ENCODE measurements around the gene HGD. TPM values are rescaled to one million over a fixed set of nuclear protein-coding genes. Genes with fewer than 3 reads are reported as not detected.

Gene HGD
- total RNA-seq, 1 experiment from 2014 or later = 0.59 TPM

GRCh38 chr3:120659834-120660233 lies 22.2 kb downstream of the HGD start:
- no peak overlapping the region for H3K4me2 ChIP-seq (ENCODE audit: low read length)
- CTCF ChIA-PET = no interaction called here
- H3K27me3 ChIP-seq (ENCODE audit: insufficient read depth, low read length) = no peaks in the 10 kb centered on the region
- H4K20me1 ChIP-seq (ENCODE audit: insufficient read depth) = no peaks in the 10 kb centered on the region
- no peak overlapping the region for H2AFZ ChIP-seq (ENCODE audit: low read depth, low read length, poor library complexity, severe bottlenecking)
- H3K9me2 ChIP-seq (ENCODE audit: insufficient read depth) = no peaks in the 10 kb centered on the region
- H3K9ac ChIP-seq (ENCODE audit: low read length) = no peak overlapping the region
- DNase-seq (ENCODE audit: low read depth, low spot score) (no peak), ATAC-seq (no peak)
- no peaks in the 10 kb centered on the region for H3K9me3 ChIP-seq (ENCODE audit: control insufficient read depth in 1 of 2, insufficient read depth in 1 of 2, low read depth in 1 of 2, low read length in 2 of 2)
- TF ChIP-seq MAX (IDR thresholded peaks at IDR 0.05) (no peak), SP1 (IDR thresholded peaks at IDR 0.05; ENCODE audit: low read depth) (no peak), POLR2AphosphoS5 (IDR thresholded peaks at IDR 0.05; ENCODE audit: low read depth, low read length) (no peak), CEBPB (IDR thresholded peaks at IDR 0.05; ENCODE audit: low read depth) (no peak), YY1 (IDR thresholded peaks at IDR 0.05; ENCODE audit: extremely low read depth, insufficient replicate concordance, low read depth, low read length) (no peak), REST (IDR thresholded peaks at IDR 0.05; ENCODE audit: low read depth) (no peak), ZNF274 (IDR thresholded peaks at IDR 0.05; ENCODE audit: low read depth, low read length) (no peak), ZFX (IDR thresholded peaks at IDR 0.05) (no peak), POLR2A (IDR thresholded peaks at IDR 0.05; ENCODE audit: borderline replicate concordance, extremely low read depth, insufficient read depth, insufficient read length) (no peak), TCF7L2 (IDR thresholded peaks at IDR 0.05; ENCODE audit: borderline replicate concordance, extremely low read depth, insufficient read depth, insufficient read length) (no peak), EGR1 (IDR thresholded peaks at IDR 0.05; ENCODE audit: low read depth) (no peak), ELF1 (IDR thresholded peaks at IDR 0.05; ENCODE audit: borderline replicate concordance, low read depth) (no peak), EZH2 (IDR thresholded peaks at IDR 0.05) (no peak), CBX3 (IDR thresholded peaks at IDR 0.05; ENCODE audit: low read depth) (no peak), FOSL1 (IDR thresholded peaks at IDR 0.05; ENCODE audit: low read depth) (no peak), EZH2phosphoT487 (IDR thresholded peaks at IDR 0.05; ENCODE audit: borderline replicate concordance) (no peak)
- TF ChIP-seq, protein P1, sequence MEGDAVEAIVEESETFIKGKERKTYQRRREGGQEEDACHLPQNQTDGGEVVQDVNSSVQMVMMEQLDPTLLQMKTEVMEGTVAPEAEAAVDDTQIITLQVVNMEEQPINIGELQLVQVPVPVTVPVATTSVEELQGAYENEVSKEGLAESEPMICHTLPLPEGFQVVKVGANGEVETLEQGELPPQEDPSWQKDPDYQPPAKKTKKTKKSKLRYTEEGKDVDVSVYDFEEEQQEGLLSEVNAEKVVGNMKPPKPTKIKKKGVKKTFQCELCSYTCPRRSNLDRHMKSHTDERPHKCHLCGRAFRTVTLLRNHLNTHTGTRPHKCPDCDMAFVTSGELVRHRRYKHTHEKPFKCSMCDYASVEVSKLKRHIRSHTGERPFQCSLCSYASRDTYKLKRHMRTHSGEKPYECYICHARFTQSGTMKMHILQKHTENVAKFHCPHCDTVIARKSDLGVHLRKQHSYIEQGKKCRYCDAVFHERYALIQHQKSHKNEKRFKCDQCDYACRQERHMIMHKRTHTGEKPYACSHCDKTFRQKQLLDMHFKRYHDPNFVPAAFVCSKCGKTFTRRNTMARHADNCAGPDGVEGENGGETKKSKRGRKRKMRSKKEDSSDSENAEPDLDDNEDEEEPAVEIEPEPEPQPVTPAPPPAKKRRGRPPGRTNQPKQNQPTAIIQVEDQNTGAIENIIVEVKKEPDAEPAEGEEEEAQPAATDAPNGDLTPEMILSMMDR (IDR thresholded peaks at IDR 0.05 in 2 of 3, conservative IDR thresholded peaks at IDR 0.05 in 1 of 3; ENCODE audit: borderline replicate concordance in 1 of 3, insufficient read depth in 1 of 3, low read depth in 2 of 3, low read length in 2 of 3) = no peak
- TF ChIP-seq, protein P2, sequence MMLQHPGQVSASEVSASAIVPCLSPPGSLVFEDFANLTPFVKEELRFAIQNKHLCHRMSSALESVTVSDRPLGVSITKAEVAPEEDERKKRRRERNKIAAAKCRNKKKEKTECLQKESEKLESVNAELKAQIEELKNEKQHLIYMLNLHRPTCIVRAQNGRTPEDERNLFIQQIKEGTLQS (IDR thresholded peaks at IDR 0.05) = no peak
- H3K79me2 ChIP-seq (ENCODE audit: insufficient read depth, low read length) = no peaks in the 10 kb centered on the region
- POLR2A ChIA-PET = no interaction called here
- BruUV-seq (replicated peaks) = no TSS peak
- no peaks in the 10 kb centered on the region for H3K36me3 ChIP-seq (ENCODE audit: control insufficient read depth in 1 of 2, insufficient read depth in 2 of 2, low read length in 2 of 2)
- RAD21 ChIA-PET (ENCODE audit: low non-redundant PET in 1 of 2, low total read pairs in 2 of 2, uncharacterized antibody in 2 of 2, unreplicated experiment in 2 of 2) = no interaction called here
- H3K4me3 ChIP-seq (replicated peaks in 1 of 2; ENCODE audit: low read depth in 1 of 2, low read length in 2 of 2) = no peak overlapping the region
- no peaks in the 10 kb centered on the region for H3K4me1 ChIP-seq (ENCODE audit: control insufficient read depth in 1 of 2, insufficient read depth in 2 of 2, low read length in 2 of 2)
- intact Hi-C loops (cut with micrococcal nuclease) = no loop called here
- H3K27ac ChIP-seq (ENCODE audit: low read depth, low read length) = no peak overlapping the region
